Measurements from ENCODE around the gene CDC45. TPM values are rescaled to one million over a fixed set of nuclear protein-coding genes. Genes with fewer than 3 reads are reported as not detected.

CDC45 gene
- total and polyA plus RNA-seq, 9 donors, result 0.46 to 2.2 (median 1.1) TPM; not detected in 3

- TF ChIP-seq EP300 (IDR thresholded peaks at IDR 0.05), result no peak
- no peak for TF ChIP-seq CTCF (IDR thresholded peaks at IDR 0.05)
- no peak for TF ChIP-seq POLR2A (IDR thresholded peaks at IDR 0.05)
Measured at GRCh38 chr22:19533049-19533626, 53.4 kb downstream of the CDC45 start.

GRCh38 chr22:19533857-19534256 is 54.1 kb downstream of the CDC45 start:
- H3K27me3 ChIP-seq, result no peaks in the 10 kb centered on the region
- no peak overlapping the region for H3K27ac ChIP-seq
- no peak overlapping the region for H3K4me3 ChIP-seq
- no peak for TF ChIP-seq CTCF (IDR thresholded peaks at IDR 0.05)
- TF ChIP-seq EP300 (IDR thresholded peaks at IDR 0.05), result no peak
- no peak for TF ChIP-seq POLR2A (IDR thresholded peaks at IDR 0.05)
- no peaks in the 10 kb centered on the region for H3K4me1 ChIP-seq (ENCODE audit: insufficient read depth)
- H3K9me3 ChIP-seq, result no peaks in the 10 kb centered on the region
- no peaks in the 10 kb centered on the region for H3K36me3 ChIP-seq
- no peak for DNase-seq
- intact Hi-C loops (cut with DNase I), result loop anchor here in 1 of 4 donors (10.0 kb wide), 1 partner anchor 61 kb away; no protein-coding TSS in a partner anchor

More at GRCh38 chr22:19533049-19533626, 53.4 kb downstream of the CDC45 start:
- DNase-seq, result no peak
- intact Hi-C loops (cut with DNase I), result loop anchor here in 1 of 4 donors (10.0 kb wide), 1 partner anchor 62 kb away; no protein-coding TSS in a partner anchor
- no peaks in the 10 kb centered on the region for H3K36me3 ChIP-seq
- 83 to 85% (median 83%) methylated on average over 8 of the region's 8 CpGs for WGBS, 3 donors
- no peak overlapping the region for H3K27ac ChIP-seq
- no peak overlapping the region for H3K4me3 ChIP-seq
- H3K9me3 ChIP-seq, result no peaks in the 10 kb centered on the region
- H3K4me1 ChIP-seq (ENCODE audit: insufficient read depth), result no peaks in the 10 kb centered on the region
- no peaks in the 10 kb centered on the region for H3K27me3 ChIP-seq

- Histone ChIP-seq H3K4me3 (no peak overlapping the region), H3K9me3 (no peaks in the 10 kb centered on the region), H3K27me3 (no peaks in the 10 kb centered on the region), H3K4me1 (ENCODE audit: insufficient read depth) (no peaks in the 10 kb centered on the region), H3K36me3 (no peaks in the 10 kb centered on the region), H3K27ac (no peak overlapping the region)
- intact Hi-C loops (cut with DNase I), result loop anchor here in 1 of 4 donors (10.0 kb wide), 1 partner anchor 60 kb away; no protein-coding TSS in a partner anchor
- 64 to 66% (median 65%) methylated on average over 3 of the region's 3 CpGs for WGBS, 3 donors
- DNase-seq, result no peak
- no peak for TF ChIP-seq EP300 (IDR thresholded peaks at IDR 0.05)
- no peak for TF ChIP-seq CTCF (IDR thresholded peaks at IDR 0.05)
- no peak for TF ChIP-seq POLR2A (IDR thresholded peaks at IDR 0.05)
Measured at GRCh38 chr22:19535001-19535400, 55.3 kb downstream of the CDC45 start.

- Histone ChIP-seq H3K9me3 (no peaks in the 10 kb centered on the region), H3K36me3 (no peaks in the 10 kb centered on the region), H3K4me1 (ENCODE audit: insufficient read depth) (no peaks in the 10 kb centered on the region), H3K4me3 (no peak overlapping the region), H3K27ac (no peak overlapping the region), H3K27me3 (no peaks in the 10 kb centered on the region)
- no peak for DNase-seq
- intact Hi-C loops (cut with DNase I), result loop anchor here in 1 of 4 donors (10.0 kb wide), 1 partner anchor 58 kb away; no protein-coding TSS in a partner anchor
- TF ChIP-seq POLR2A (IDR thresholded peaks at IDR 0.05) (no peak), EP300 (IDR thresholded peaks at IDR 0.05) (no peak), CTCF (IDR thresholded peaks at IDR 0.05) (no peak)
- WGBS, 3 donors, result 79 to 94% (median 90%) methylated on average over 9 of the region's 9 CpGs
Measured at GRCh38 chr22:19536564-19536963, 56.8 kb downstream of the CDC45 start.

Measured in ovary (tissue), 9 donors.